T-cell (primary cell): ENCODE measurements around the gene CLECL1. TPM values are rescaled to one million over a fixed set of nuclear protein-coding genes. Genes with fewer than 3 reads are reported as not detected.
"Not testable (repeated sequence)": the region's sequence is repeated elsewhere in the genome, so short reads cannot be mapped to it uniquely, and the experiment has no call there.

Experiments used
- ATAC-seq, 4 experiments: fragments of 200-7000 bp in 3 of 4; fragments of 150-1000 bp in 1 of 4; cut with Tn5 transposase; replicated peaks in 1 of 4; 1 replicate in 3 of 4; 2 replicates in 1 of 4; pipeline ENCODE4 v1.10.0; 2021; ENCODE audit warnings: moderate library complexity in 3 of 4, mild to moderate bottlenecking in 2 of 4, moderate number of reproducible peaks in 1 of 4
- CTCF ChIA-PET, 2 donors: fragments of 300-600 bp; sonication (Branson Sonifier 250); formaldehyde crosslinking; loops; one replicate each; lab custom pipeline; 2022; ENCODE audit warnings: antibody characterized with exemption in 2 of 2; lab: Charles Lee
- POLR2A ChIA-PET, 2 donors: fragments of 300-600 bp; sonication (Branson Sonifier 250); formaldehyde crosslinking; loops; one replicate each; lab custom pipeline; 2022; ENCODE audit warnings: antibody characterized with exemption in 2 of 2; lab: Charles Lee
- DNase-seq, 35 experiments: peaks; one replicate each; pipeline versions ENCODE4 v3.0.0 to v3.0.0-alpha.2; 2013 to 2023
- H3K27ac ChIP-seq: one replicate; pipeline ENCODE4 v1.5.1; 2013; ENCODE audit warnings: low read length
- H3K27me3 ChIP-seq, 2 experiments: replicated peaks in 1 of 2; 1 replicate in 1 of 2; 2 replicates in 1 of 2; pipeline versions ENCODE4 v1.6.1 to v1.7.0; 2013; ENCODE audit warnings: low read length in 1 of 2, mixed read lengths in 1 of 2; ENCODE audit not compliant: control insufficient read depth in 2 of 2, insufficient read depth in 2 of 2; ENCODE audit errors: extremely low read depth in 1 of 2
- H3K36me3 ChIP-seq, 2 donors: 1 replicate in 1 of 2; 2 replicates in 1 of 2; pipeline versions ENCODE4 v1.6.1 to v1.7.0; 2013; ENCODE audit warnings: low read length in 1 of 2; ENCODE audit not compliant: control insufficient read depth in 2 of 2, insufficient read depth in 1 of 2; ENCODE audit errors: extremely low read depth in 1 of 2
- H3K4me1 ChIP-seq, 2 experiments: 1 replicate in 1 of 2; 2 replicates in 1 of 2; pipeline versions ENCODE4 v1.6.1 to v1.7.0; 2013; ENCODE audit warnings: low read length in 2 of 2, mixed read lengths in 1 of 2; ENCODE audit not compliant: insufficient read depth in 2 of 2, control insufficient read depth in 1 of 2; ENCODE audit errors: extremely low read depth in 1 of 2
- H3K4me3 ChIP-seq, 2 donors: 1 replicate in 1 of 2; 2 replicates in 1 of 2; pipeline versions ENCODE4 v1.5.1 to v1.7.0; 2013; ENCODE audit warnings: mild to moderate bottlenecking in 2 of 2, low read length in 1 of 2, moderate library complexity in 1 of 2; ENCODE audit not compliant: control insufficient read depth in 1 of 2; ENCODE audit errors: extremely low read depth in 1 of 2
- H3K9me3 ChIP-seq: 2 replicates; pipeline ENCODE4 v1.7.0; 2013
- H3K27ac Mint-ChIP-seq, 2 donors: one replicate each; pipeline ENCODE4 v1.8.0; 2020 to 2021; ENCODE audit warnings: mild to moderate bottlenecking in 2 of 2, mixed read lengths in 2 of 2
- H3K27me3 Mint-ChIP-seq, 2 donors: one replicate each; pipeline ENCODE4 v1.8.0; 2021 to 2022; ENCODE audit warnings: mixed read lengths in 2 of 2
- H3K36me3 Mint-ChIP-seq: one replicate; pipeline ENCODE4 v1.8.0; 2021; ENCODE audit warnings: mixed read lengths
- H3K4me1 Mint-ChIP-seq, 3 donors: one replicate each; pipeline ENCODE4 v1.8.0; 2020 to 2022; ENCODE audit warnings: mixed read lengths in 3 of 3, mild to moderate bottlenecking in 1 of 3
- H3K4me3 Mint-ChIP-seq, 3 donors: one replicate each; pipeline ENCODE4 v1.8.0; 2020 to 2022; ENCODE audit warnings: mild to moderate bottlenecking in 3 of 3, mixed read lengths in 3 of 3, moderate library complexity in 3 of 3
- H3K9me3 Mint-ChIP-seq, 3 donors: one replicate each; pipeline ENCODE4 v1.8.0; 2020 to 2022; ENCODE audit warnings: mixed read lengths in 3 of 3
- WGBS: methylation state at CpG from one replicate; pipeline ENCODE4 v1.1.5; 2013; ENCODE audit warnings: missing lambda C conversion rate; ENCODE audit not compliant: insufficient coverage; 5-methylcytosine and 5-hydroxymethylcytosine counted together
- total RNA-seq, 35 experiments: library from RNA in 6 of 35; stranded (reverse) in 6 of 35; fragments of 120-200 nt in 1 of 35; gene quantifications; one replicate each; pipeline versions ENCODE4 v1.2.1 to v1.2.4 and lab custom pipeline; 2013 to 2026

Gene CLECL1
- total RNA-seq, 5 donors from 2014 or later (not counting 1 experiment from before 2014, with no cell fraction given), result 1.1 to 4.4 (median 2.9) TPM

DNA sequence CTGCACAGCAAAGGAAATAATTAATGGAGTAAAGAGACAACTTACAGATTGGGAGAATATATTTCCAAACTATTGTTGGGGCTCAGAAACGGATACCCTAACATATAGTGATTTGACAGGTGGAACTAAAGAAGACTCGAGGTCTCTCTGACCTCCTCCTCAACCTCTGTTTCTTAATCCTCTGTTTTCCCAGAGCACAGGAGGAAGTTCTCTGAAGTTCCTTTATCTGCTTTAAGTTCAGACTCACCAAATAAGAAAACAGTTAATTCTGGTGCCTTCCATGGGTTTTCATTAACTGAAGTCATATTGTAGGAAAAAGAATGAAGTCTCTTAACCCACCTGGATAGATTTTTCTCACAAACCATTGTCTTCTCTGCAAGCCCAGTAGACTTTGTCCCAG lies 34.2 kb downstream of the CLECL1 start:
- POLR2A ChIA-PET, result interaction anchor here (0.6 to 1.3 kb wide), 3 partner anchors 11 to 60 kb away, joined by 3 to 5 read pairs (median 4); no protein-coding TSS in a partner anchor
- no peak overlapping the region for H3K4me3 ChIP-seq
- Mint-ChIP-seq H3K4me3 (no peak overlapping the region), H3K4me1 (peaks cover 51 to 64% (median 55%) of the 10 kb centered on the region in 3 donors), H3K9me3 (peaks cover 16 to 59% (median 50%) of the 10 kb centered on the region in 3 donors), H3K27me3 (no peaks in the 10 kb centered on the region), H3K36me3 (peaks cover 37% of the 10 kb centered on the region), H3K27ac (peak overlapping the region; percentile 62 to 80)
- DNase-seq, result no peak
- CTCF ChIA-PET, result interaction anchor here in 1 of 2 donors (1.4 kb wide), 1 partner anchor 18 kb away, joined by 4 read pairs; no protein-coding TSS in a partner anchor
- H3K27ac ChIP-seq, result peak overlapping the region; percentile 21
- no CpG with 5 or more reads among the region's 2 CpGs for WGBS
- H3K27me3 ChIP-seq, result no peaks in the 10 kb centered on the region
- H3K9me3 ChIP-seq, result peaks cover 6% of the 10 kb centered on the region
- H3K36me3 ChIP-seq, result peaks cover 7 to 29% of the 10 kb centered on the region in 2 donors
- H3K4me1 ChIP-seq, result peaks cover 17 to 38% of the 10 kb centered on the region in 2 experiments
- no peak for ATAC-seq

GRCh38 chr12:9697619-9698018 lies 35.3 kb downstream of the CLECL1 start:
- ChIA-PET POLR2A (interaction anchor here (0.5 to 1.2 kb wide), 3 partner anchors 16 to 51 kb away, joined by 3 to 4 read pairs (median 3); no protein-coding TSS in a partner anchor), CTCF (interaction anchor here (0.6 to 0.7 kb wide), 2 partner anchors 438 to 1053 kb away, joined by 3 to 6 read pairs; no protein-coding TSS in a partner anchor)
- peak overlapping the region; percentile 35 to 51 for H3K27ac Mint-ChIP-seq
- DNase-seq (no peak), ATAC-seq (no peak)
- H3K36me3 ChIP-seq, result peaks cover 7 to 40% of the 10 kb centered on the region in 2 donors
- H3K36me3 Mint-ChIP-seq, result peaks cover 43% of the 10 kb centered on the region
- no peak overlapping the region for H3K4me3 Mint-ChIP-seq
- peaks cover 6% of the 10 kb centered on the region for H3K9me3 ChIP-seq
- H3K9me3 Mint-ChIP-seq, result peaks cover 16 to 59% (median 55%) of the 10 kb centered on the region in 3 donors
- H3K27me3 ChIP-seq, result no peaks in the 10 kb centered on the region
- peaks cover 46 to 60% (median 50%) of the 10 kb centered on the region in 3 donors for H3K4me1 Mint-ChIP-seq
- no peaks in the 10 kb centered on the region for H3K27me3 Mint-ChIP-seq
- H3K27ac ChIP-seq, result no peak overlapping the region
- no peak overlapping the region for H3K4me3 ChIP-seq
- peaks cover 12 to 29% of the 10 kb centered on the region in 2 experiments for H3K4me1 ChIP-seq

DNA sequence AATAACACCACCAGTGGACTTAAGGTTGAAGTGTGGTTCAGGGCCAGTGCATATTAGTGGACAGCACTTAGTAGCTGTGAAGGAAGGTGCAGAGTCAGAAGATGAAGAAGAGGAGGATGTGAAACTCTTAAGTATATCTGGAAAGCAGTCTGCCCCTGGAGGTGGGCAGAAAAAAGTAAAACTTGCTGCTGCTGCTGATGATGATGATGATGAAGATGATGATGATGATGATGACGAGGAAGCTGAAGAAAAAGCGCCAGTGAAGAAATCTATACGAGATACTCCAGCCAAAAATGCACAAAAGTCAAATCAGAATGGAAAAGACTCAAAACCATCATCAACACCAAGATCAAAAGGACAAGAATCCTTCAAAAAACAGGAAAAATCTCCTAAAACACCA lies 37.2 kb downstream of the CLECL1 start:
- Mint-ChIP-seq H3K4me1 (peaks cover 32 to 51% (median 41%) of the 10 kb centered on the region in 3 donors), H3K27ac (peak overlapping the region; percentile 59 to 75), H3K4me3 (peak overlapping the region in 1 of 3 donors; percentile 7), H3K36me3 (peaks cover 61% of the 10 kb centered on the region), H3K9me3 (peaks cover 11 to 57% (median 49%) of the 10 kb centered on the region in 3 donors)
- peaks cover 5 to 11% of the 10 kb centered on the region in 2 experiments for H3K4me1 ChIP-seq
- ATAC-seq, POLR2A ChIA-PET, CTCF ChIA-PET, DNase-seq, H3K27me3 Mint-ChIP-seq, H3K27me3 ChIP-seq, H3K4me3 ChIP-seq, H3K27ac ChIP-seq, H3K9me3 ChIP-seq: not testable (repeated sequence)
- peaks cover 7 to 58% of the 10 kb centered on the region in 2 donors for H3K36me3 ChIP-seq
- WGBS, result no CpG with 5 or more reads among the region's 3 CpGs

GRCh38 chr12:9695150-9695549 lies 37.7 kb downstream of the CLECL1 start:
- peaks cover 64% of the 10 kb centered on the region for H3K36me3 Mint-ChIP-seq
- H3K27me3 ChIP-seq, CTCF ChIA-PET, H3K4me3 ChIP-seq, H3K4me1 ChIP-seq, H3K27ac ChIP-seq, DNase-seq, POLR2A ChIA-PET, H3K9me3 ChIP-seq, H3K27me3 Mint-ChIP-seq, ATAC-seq: not testable (repeated sequence)
- H3K4me3 Mint-ChIP-seq, result peak overlapping the region in 1 of 3 donors; percentile 7
- H3K27ac Mint-ChIP-seq, result peak overlapping the region in 1 of 2 donors; percentile 75
- H3K9me3 Mint-ChIP-seq, result peaks cover 10 to 51% (median 47%) of the 10 kb centered on the region in 3 donors
- 98% methylated on average over 7 of the region's 9 CpGs for WGBS
- H3K4me1 Mint-ChIP-seq, result peaks cover 27 to 46% (median 36%) of the 10 kb centered on the region in 3 donors
- H3K36me3 ChIP-seq, result peaks cover 7 to 62% of the 10 kb centered on the region in 2 donors

DNA sequence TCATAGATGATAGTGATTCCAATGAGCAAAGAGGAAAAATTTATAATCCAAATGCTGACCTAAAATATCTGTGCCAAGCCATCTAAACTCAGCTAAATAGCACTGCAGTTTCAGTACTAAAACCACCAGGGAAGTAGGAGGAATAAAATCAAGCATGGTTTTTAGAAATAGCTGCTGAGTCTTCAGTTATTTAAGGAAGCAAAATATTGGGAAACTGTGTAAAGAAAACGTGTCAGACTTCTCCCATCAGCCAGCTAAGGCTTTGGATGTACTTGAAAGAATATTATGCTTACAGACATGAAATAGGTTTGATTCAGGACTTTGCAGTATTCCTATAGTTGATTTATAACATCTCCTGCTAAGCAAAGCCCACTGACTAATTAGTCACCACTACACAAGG lies 38.7 kb downstream of the CLECL1 start:
- H3K4me3 Mint-ChIP-seq, result no peak overlapping the region
- peaks cover 10 to 51% (median 42%) of the 10 kb centered on the region in 3 donors for H3K9me3 Mint-ChIP-seq
- H3K4me1 Mint-ChIP-seq, result peaks cover 26 to 45% (median 35%) of the 10 kb centered on the region in 3 donors
- POLR2A ChIA-PET, result interaction anchor here in 1 of 2 donors (0.7 kb wide), 1 partner anchor 47 kb away, joined by 13 read pairs; no protein-coding TSS in a partner anchor
- no peaks in the 10 kb centered on the region for H3K27me3 ChIP-seq
- H3K4me1 ChIP-seq, result peaks cover 4 to 5% of the 10 kb centered on the region in 2 experiments
- peak overlapping the region in 1 of 2 donors; percentile 57 for H3K27ac Mint-ChIP-seq
- H3K36me3 ChIP-seq, result peaks cover 7 to 71% of the 10 kb centered on the region in 2 donors
- no CpG with 5 or more reads among the region's 1 CpG for WGBS
- peaks cover 73% of the 10 kb centered on the region for H3K36me3 Mint-ChIP-seq
- H3K27ac ChIP-seq, result peak overlapping the region; percentile 15
- ATAC-seq, result no peak
- peaks cover 13% of the 10 kb centered on the region for H3K9me3 ChIP-seq
- CTCF ChIA-PET, result interaction anchor here (0.7 to 1.7 kb wide), 2 partner anchors 9 to 49 kb away, joined by 3 to 8 read pairs; no protein-coding TSS in a partner anchor
- no peak for DNase-seq
- no peaks in the 10 kb centered on the region for H3K27me3 Mint-ChIP-seq
- no peak overlapping the region for H3K4me3 ChIP-seq

- Histone ChIP-seq H3K4me1 (peaks cover 0 to 8% of the 10 kb centered on the region in 2 experiments), H3K36me3 (peaks cover 7 to 84% of the 10 kb centered on the region in 2 donors), H3K27ac (no peak overlapping the region), H3K27me3 (no peaks in the 10 kb centered on the region), H3K4me3 (no peak overlapping the region), H3K9me3 (peaks cover 17% of the 10 kb centered on the region)
- H3K4me3 Mint-ChIP-seq, result peak overlapping the region in 1 of 3 donors; percentile 17
- no peak for DNase-seq
- ATAC-seq, result no peak
- H3K27me3 Mint-ChIP-seq, result no peaks in the 10 kb centered on the region
- POLR2A ChIA-PET, result interaction anchor here in 1 of 2 donors (1.0 kb wide), 1 partner anchor 22 kb away, joined by 3 read pairs; no protein-coding TSS in a partner anchor
- peak overlapping the region; percentile 50 to 69 for H3K27ac Mint-ChIP-seq
- no CpG with 5 or more reads among the region's 1 CpG for WGBS
- H3K36me3 Mint-ChIP-seq, result peaks cover 85% of the 10 kb centered on the region
- peaks cover 22 to 42% (median 31%) of the 10 kb centered on the region in 3 donors for H3K4me1 Mint-ChIP-seq
- CTCF ChIA-PET, result interaction anchor here in 1 of 2 donors (1.7 kb wide), 1 partner anchor 11 kb away, joined by 8 read pairs; no protein-coding TSS in a partner anchor
- peaks cover 10 to 42% (median 36%) of the 10 kb centered on the region in 3 donors for H3K9me3 Mint-ChIP-seq
Observed at GRCh38 chr12:9692909-9693308, 40.0 kb downstream of the CLECL1 start.
